Muscle layer of duodenum (tissue), 2 donors: ENCODE results near the gene ADGB.
A peak's percentile ranks its signal among the peaks of the same experiment; 100 is the strongest.
"Not testable (repeated sequence)": the region's sequence is repeated elsewhere in the genome, so short reads cannot be mapped to it uniquely, and the experiment has no call there.

Experiments used
- H3K27ac ChIP-seq: one replicate; pipeline ENCODE4 v1.7.0; 2013; ENCODE audit warnings: mild to moderate bottlenecking, low read length
- H3K27me3 ChIP-seq: one replicate; pipeline ENCODE4 v1.7.0; 2013; ENCODE audit warnings: low read depth, mild to moderate bottlenecking, control low read depth, low read length
- H3K36me3 ChIP-seq, 2 donors: one replicate each; pipeline ENCODE4 v1.7.0; 2013; ENCODE audit warnings: low read length in 2 of 2, control low read depth in 1 of 2, mild to moderate bottlenecking in 1 of 2; ENCODE audit not compliant: insufficient read depth in 2 of 2, control insufficient read depth in 1 of 2
- H3K4me1 ChIP-seq, 2 donors: one replicate each; pipeline ENCODE4 v1.7.0; 2013; ENCODE audit warnings: low read length in 2 of 2, mild to moderate bottlenecking in 2 of 2, control low read depth in 1 of 2, moderate library complexity in 1 of 2; ENCODE audit not compliant: insufficient read depth in 2 of 2, control insufficient read depth in 1 of 2
- H3K4me3 ChIP-seq, 2 donors: one replicate each; pipeline ENCODE4 v1.7.0; 2013; ENCODE audit warnings: low read length in 2 of 2, low read depth in 1 of 2, mild to moderate bottlenecking in 1 of 2
- H3K9me3 ChIP-seq, 2 donors: one replicate each; pipeline ENCODE4 v1.7.0; 2013; ENCODE audit warnings: low read length in 2 of 2, control low read depth in 1 of 2, mild to moderate bottlenecking in 1 of 2; ENCODE audit not compliant: control insufficient read depth in 1 of 2
- donor health status: healthy.

The ADGB gene

DNA sequence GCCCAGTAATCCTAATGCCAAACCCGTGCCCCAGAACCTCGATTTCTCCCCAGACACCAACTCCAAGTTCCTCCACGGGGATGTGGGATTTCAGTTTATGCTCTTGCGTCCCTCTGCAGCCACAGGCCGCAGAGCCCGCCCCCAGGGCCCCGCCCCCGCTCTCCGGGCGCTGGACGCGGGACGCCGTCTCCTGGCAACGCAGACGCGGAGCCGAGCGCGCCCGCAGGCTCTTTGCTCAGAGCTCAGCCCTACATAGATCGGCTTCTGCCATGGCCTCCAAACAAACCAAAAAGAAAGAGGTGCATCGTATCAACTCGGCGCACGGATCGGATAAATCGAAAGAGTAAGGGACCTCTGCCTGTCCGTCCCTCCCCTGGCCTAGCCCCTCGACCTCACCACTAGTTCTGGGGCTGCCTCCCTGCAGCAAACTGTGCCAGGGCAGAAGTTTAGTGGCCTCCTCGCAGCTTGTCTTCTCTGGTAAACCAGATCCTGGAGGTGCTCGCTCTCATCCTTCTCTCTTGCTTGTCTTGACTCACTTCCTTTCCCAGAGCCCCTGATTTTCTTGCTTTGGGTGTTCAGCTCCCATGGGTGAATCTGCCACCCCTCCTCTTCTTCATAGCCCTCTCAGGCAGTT is at the start of gene ADGB:
Gene ADGB (plus strand): TSS at position 201 of the 634 bp plus-strand sequence. CDS start 69 bp downstream, at position 270.
- no peaks in the 10 kb centered on the region for H3K9me3 ChIP-seq
- H3K4me1 ChIP-seq, result peaks cover 0 to 10% of the 10 kb centered on the region in 2 donors
- peak within 1 kb of the TSS; percentile 68 to 70 for H3K4me3 ChIP-seq
- no peaks in the 10 kb centered on the region for H3K36me3 ChIP-seq
- H3K27ac ChIP-seq, result no peak within 1 kb of the TSS
- H3K27me3 ChIP-seq, result no peaks in the 10 kb centered on the region

DNA sequence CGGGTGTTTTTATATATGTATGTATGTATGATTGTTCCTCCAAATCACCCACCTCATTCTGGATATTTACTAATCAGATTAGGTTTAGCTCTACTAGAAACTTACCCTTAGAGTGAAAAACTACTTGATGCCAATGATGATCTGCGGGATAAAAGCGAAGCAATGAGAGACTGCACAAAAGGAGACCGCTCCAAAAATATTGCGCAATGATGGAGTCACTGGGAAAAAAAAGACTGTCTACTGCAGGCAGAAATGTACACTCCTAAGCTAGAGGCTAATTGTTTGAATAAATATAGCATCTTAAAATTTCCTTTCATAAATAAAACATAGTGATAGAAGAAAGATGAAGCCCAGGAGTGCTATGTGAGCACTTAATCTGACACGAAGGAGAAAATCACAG is 47.9 kb upstream of the ADGB start:
- Histone ChIP-seq H3K27me3 (no peaks in the 10 kb centered on the region), H3K9me3 (no peaks in the 10 kb centered on the region), H3K27ac (no peak overlapping the region), H3K36me3 (peaks cover 13 to 28% of the 10 kb centered on the region in 2 donors), H3K4me3 (no peak overlapping the region), H3K4me1 (peaks cover 6 to 17% of the 10 kb centered on the region in 2 donors)

DNA sequence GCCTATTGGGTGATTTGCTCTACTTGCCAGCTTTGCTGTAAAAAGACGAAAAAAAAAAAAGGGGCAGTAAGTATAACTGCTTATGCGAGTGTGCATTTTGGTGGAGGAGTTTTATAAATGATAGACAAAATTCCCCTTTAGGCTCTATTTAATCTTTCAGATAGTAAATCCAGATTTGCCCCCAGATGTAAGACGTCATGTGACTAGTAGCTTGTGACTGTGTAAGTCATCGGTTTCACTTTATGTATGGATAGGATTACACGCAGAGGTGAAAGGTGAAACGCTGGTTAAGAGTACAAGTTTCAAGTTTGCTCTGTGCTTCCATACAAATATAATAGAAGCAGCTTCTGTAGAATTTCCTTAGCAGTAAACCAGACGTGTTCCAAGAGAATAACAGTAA is 47.2 kb upstream of the ADGB start:
- Histone ChIP-seq H3K4me3 (no peak overlapping the region), H3K9me3 (no peaks in the 10 kb centered on the region), H3K27ac (no peak overlapping the region), H3K4me1 (peaks cover 6 to 17% of the 10 kb centered on the region in 2 donors), H3K36me3 (peaks cover 13 to 28% of the 10 kb centered on the region in 2 donors), H3K27me3 (no peaks in the 10 kb centered on the region)

DNA sequence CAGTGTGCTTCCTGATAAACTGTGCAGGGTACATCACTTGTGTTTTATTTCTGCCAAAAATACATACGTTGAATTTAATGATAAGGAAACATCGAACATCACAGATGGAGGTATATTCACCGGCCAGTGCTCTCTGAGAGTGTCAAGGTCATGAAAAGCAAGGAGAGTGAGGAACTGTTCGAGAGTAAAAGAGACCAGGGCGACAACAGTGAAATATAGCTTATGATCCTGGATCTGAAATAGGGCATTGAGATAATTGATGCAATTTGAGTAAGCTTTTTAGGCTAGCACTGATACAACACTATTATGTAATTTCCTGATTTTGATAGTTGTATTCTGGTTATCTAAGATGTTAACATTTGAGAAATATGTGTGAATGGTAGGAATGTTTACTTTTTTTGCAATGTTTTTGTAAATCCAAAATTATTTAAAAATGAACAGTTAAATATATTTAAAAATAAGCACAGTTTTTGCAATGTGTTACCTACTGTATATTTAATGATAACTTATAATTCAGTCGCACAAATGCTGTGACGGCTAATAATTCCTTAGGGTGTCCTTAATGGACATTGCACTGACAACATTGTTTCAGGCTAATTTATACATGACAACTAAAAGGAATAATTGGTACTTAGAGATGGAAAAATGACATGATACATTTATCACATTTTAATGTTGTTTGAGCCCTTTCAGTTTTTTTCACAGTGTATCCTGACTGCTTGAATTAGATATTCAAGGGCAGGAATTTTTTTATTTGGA is 45.2 kb upstream of the ADGB start:
- no peak overlapping the region for H3K4me3 ChIP-seq
- H3K9me3 ChIP-seq, result no peaks in the 10 kb centered on the region
- peaks cover 0 to 8% of the 10 kb centered on the region in 2 donors for H3K4me1 ChIP-seq
- peaks cover 13 to 28% of the 10 kb centered on the region in 2 donors for H3K36me3 ChIP-seq
- no peaks in the 10 kb centered on the region for H3K27me3 ChIP-seq
- H3K27ac ChIP-seq, result no peak overlapping the region

GRCh38 chr6:146560607-146561006 is 38.2 kb upstream of the ADGB start:
- H3K4me3 ChIP-seq, result no peak overlapping the region
- H3K27ac ChIP-seq, result no peak overlapping the region
- no peaks in the 10 kb centered on the region for H3K36me3 ChIP-seq
- no peaks in the 10 kb centered on the region for H3K9me3 ChIP-seq
- no peaks in the 10 kb centered on the region for H3K27me3 ChIP-seq
- H3K4me1 ChIP-seq, result no peaks in the 10 kb centered on the region

DNA sequence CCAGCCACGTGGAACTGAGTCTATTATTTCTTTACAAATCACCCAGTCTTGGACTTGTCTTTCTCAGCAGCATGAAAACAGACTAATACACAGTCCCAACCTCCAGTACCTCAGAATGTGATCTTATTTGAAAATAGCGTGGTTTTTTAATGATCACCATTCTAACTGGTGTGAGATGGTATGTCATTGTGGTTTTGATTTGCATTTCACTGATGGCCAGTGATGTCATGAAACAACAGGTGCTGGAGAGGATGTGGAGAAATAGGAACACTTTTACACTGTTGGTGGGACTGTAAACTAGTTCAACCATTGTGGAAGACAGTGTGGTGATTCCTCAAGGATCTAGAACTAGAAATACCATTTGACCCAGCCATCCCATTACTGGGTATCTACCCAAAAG is 32.1 kb upstream of the ADGB start:
- H3K9me3 ChIP-seq, result peaks cover 0 to 13% of the 10 kb centered on the region in 2 donors
- H3K36me3 ChIP-seq, H3K4me3 ChIP-seq, H3K27ac ChIP-seq, H3K4me1 ChIP-seq, H3K27me3 ChIP-seq: not testable (repeated sequence)

GRCh38 chr6:146568619-146569018 is 30.2 kb upstream of the ADGB start:
- H3K27ac ChIP-seq, H3K36me3 ChIP-seq, H3K4me1 ChIP-seq, H3K27me3 ChIP-seq, H3K4me3 ChIP-seq: not testable (repeated sequence)
- H3K9me3 ChIP-seq, result peaks cover 0 to 13% of the 10 kb centered on the region in 2 donors

GRCh38 chr6:146574211-146574610 is 24.6 kb upstream of the ADGB start:
- peaks cover 0 to 16% of the 10 kb centered on the region in 2 donors for H3K9me3 ChIP-seq
- H3K4me3 ChIP-seq, result no peak overlapping the region
- H3K27me3 ChIP-seq, result no peaks in the 10 kb centered on the region
- H3K4me1 ChIP-seq, result no peaks in the 10 kb centered on the region
- no peak overlapping the region for H3K27ac ChIP-seq
- no peaks in the 10 kb centered on the region for H3K36me3 ChIP-seq

DNA sequence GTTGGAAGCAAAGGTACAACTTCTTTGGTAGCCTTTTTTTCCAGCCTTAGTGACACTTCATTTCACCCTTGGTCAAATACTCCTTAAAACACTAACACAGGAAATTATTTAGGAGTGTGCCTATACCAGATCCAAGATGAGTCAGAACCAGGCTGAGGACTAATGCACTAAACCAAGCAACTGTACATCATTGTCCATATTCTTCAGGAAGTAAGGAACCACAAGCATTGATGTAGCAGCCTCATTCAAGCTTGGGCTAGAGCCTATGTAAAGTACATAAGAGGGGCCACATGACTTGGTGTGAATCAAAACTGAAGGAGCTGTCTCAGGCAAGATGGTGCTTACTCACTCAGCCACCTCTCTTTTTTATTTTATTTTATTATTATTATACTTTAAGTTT is 20.7 kb upstream of the ADGB start:
- Histone ChIP-seq H3K4me3 (no peak overlapping the region), H3K4me1 (no peaks in the 10 kb centered on the region), H3K9me3 (peaks cover 0 to 7% of the 10 kb centered on the region in 2 donors), H3K27ac (no peak overlapping the region), H3K36me3 (no peaks in the 10 kb centered on the region), H3K27me3 (no peaks in the 10 kb centered on the region)

GRCh38 chr6:146581968-146582367 is 16.8 kb upstream of the ADGB start:
- Histone ChIP-seq H3K4me3 (no peak overlapping the region), H3K36me3 (no peaks in the 10 kb centered on the region), H3K9me3 (no peaks in the 10 kb centered on the region), H3K27ac (no peak overlapping the region), H3K4me1 (no peaks in the 10 kb centered on the region), H3K27me3 (no peaks in the 10 kb centered on the region)

GRCh38 chr6:146582857-146583256 is 15.9 kb upstream of the ADGB start:
- no peaks in the 10 kb centered on the region for H3K4me1 ChIP-seq
- H3K27ac ChIP-seq, result no peak overlapping the region
- H3K9me3 ChIP-seq, result no peaks in the 10 kb centered on the region
- H3K27me3 ChIP-seq, result no peaks in the 10 kb centered on the region
- no peak overlapping the region for H3K4me3 ChIP-seq
- H3K36me3 ChIP-seq, result no peaks in the 10 kb centered on the region
